GM21528 (cell line): ENCODE results near the gene LUZP4.
"Not testable (repeated sequence)": the region's sequence is repeated elsewhere in the genome, so short reads cannot be mapped to it uniquely, and the experiment has no call there.

Experiments used
- ATAC-seq: cut with Tn5 transposase; IDR thresholded peaks from one replicate; pipeline ENCODE4 v1.9.1; 2021; ENCODE audit warnings: mild to moderate bottlenecking, moderate library complexity; ENCODE audit not compliant: unreplicated experiment, low FRiP score

LUZP4 gene

DNA sequence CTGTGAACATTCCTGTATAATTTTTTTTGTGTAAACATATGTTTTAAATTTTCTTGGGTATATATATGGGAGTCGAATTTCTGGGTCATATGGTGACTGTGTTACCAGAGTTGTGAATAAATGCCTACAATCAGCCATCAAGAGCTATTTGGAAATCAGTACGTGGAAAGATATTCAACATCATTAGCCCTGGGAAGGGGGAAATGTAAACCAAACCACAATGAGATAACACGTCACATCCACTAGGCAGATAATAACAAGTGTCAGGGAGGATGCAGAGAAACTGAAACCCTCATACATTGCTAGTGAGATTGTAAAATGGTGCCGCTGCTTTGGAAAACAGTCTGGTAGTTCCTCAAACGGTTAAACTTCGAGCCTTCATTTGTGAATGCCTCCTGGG, 43.9 kb downstream of the LUZP4 start:
- ATAC-seq = no peak

DNA sequence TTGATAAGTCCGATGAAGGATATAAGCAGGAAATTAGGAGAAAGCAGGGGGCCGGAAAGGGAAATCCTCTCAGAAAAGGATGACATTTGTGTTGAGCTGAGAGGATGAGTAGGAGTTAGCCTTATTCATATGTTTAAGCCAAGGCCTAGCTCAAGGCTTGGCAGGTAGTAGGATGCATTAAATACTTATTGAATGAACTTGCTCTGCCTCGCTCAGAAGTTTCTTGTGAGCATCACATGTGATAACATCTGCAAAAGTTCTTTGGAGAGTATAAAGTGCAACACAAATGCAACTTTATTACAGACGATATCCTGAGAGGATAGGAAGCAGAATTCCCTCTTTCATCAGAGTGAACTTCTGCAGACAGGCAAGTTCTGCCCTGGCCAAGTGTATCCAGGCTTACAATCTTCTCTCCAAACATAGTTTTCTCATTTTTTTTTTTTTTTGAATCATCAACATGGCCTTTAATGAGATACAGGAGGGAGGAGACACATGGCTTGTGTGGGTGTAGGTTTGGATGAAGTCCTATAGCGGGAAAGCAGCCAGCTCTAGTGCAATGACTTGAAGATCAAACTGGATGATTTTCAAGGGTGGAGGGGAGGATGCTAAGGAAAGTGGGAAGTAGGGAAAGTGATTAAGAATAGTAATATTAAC, 48.1 kb downstream of the LUZP4 start:
- ATAC-seq = no peak

DNA sequence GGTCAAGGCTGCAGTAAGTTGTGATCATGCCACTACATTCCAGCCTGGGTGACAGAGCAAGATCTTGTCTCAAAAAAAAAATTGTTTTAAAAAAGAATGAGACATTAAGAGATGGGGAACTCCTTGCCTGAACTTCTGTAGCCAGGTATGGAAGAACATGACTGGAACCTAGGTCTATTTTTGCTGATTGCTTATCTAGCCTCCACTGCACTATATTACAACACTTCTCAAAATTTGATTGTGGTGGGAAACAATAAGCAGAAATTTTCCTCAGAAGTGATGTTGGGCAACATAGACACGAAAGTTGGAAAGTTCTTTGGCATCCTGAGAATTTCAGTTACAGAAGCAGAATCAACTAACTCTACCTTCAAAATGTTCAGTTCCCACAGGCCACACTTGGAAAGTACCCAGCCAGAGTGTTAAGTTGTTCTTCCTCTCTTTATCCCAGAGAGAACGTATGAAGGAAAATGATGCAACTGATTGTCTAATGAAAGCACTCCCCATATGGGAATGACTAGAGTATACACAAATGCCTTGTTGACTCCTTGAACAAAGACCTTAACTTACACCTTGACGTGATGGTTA, 50.0 kb downstream of the LUZP4 start:
- no peak for ATAC-seq

DNA sequence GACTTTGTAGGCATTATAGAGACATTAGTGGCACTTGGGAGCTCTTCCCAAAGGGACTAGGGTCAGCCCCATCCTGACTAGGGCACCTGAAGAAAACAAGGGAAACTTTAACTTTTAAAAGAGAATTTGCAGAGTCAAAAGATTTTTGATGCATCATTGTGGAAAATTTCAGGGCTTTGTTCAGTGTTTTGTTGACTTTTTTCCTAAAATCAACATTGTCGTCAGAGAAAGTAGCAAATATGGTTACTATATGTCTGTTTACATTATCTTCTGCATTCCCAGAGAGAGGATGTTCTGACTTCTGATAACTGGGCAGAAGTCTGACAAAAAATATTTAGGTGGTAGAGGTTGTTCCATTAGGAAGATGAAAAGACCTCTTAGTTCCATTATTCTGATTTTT, 51.9 kb downstream of the LUZP4 start:
- ATAC-seq = no peak

DNA sequence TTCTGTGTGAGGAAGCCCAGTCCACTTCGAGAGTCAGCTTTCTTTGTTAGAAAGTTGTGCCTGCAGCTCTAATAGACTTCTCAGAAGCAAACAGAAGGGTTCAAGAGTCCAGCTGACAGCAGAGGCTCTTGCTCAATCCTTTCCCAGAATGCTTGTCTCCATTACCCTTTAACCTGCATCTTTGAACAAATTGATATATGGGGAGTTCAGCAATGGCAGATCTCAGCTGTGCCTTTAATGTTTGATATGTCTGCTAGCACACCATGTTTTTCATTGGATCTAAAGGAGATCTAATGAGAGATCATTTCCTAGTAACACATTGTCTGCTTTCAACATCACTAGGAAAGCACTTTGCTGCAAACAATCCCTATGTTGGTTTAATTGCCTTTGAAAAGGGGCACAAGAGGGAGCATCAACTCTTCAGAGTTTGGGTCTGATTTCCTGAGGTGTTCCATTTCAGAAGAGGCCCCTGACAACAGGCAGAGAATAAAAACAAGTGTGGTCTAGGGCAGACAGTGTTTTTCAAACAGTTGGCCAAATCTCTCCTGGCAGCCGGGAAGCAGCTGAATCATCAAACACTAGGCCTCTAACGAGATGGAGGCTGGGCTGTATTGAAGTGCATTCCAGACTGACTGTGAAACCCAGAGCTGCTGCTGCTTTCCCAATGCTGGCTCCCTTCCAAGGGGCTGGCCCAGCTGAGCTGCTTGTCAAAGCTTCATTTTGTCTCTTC, 55.5 kb downstream of the LUZP4 start:
- no peak for ATAC-seq

DNA sequence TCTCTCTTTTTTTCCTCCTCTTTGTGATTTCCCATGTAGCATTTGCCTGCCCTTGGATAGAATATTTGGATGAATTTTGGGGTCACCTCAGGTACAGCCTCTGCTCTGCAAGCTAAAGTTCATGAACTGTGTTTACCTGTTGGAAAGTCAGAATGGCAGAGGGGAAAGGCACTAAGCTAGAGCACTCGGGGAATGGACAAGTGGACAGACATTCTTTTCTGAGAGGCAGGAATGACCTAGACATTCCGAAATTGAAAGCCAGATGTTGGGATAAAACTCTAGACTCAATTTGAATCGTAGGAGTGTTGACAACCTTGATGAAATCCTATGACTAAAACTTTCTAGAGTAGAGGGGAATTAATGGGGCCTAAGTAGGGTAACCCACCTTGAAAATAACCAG, 56.1 kb downstream of the LUZP4 start:
- ATAC-seq = no peak

DNA sequence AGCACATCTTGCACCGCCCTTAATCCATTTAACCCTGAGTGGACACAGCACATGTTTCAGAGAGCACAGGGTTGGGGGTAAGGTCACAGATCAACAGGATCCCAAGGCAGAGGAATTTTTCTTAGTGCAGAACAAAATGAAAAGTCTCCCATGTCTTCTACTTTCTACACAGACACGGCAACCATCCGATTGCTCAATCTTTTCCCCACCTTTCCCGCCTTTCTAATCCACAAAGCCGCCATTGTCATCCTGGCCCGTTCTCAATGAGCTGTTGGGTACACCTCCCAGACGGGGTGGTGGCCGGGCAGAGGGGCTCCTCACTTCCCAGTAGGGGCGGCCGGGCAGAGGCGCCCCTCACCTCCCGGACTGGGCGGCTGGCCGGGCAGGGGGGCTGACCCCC, 57.2 kb downstream of the LUZP4 start:
- not testable (repeated sequence) for ATAC-seq

DNA sequence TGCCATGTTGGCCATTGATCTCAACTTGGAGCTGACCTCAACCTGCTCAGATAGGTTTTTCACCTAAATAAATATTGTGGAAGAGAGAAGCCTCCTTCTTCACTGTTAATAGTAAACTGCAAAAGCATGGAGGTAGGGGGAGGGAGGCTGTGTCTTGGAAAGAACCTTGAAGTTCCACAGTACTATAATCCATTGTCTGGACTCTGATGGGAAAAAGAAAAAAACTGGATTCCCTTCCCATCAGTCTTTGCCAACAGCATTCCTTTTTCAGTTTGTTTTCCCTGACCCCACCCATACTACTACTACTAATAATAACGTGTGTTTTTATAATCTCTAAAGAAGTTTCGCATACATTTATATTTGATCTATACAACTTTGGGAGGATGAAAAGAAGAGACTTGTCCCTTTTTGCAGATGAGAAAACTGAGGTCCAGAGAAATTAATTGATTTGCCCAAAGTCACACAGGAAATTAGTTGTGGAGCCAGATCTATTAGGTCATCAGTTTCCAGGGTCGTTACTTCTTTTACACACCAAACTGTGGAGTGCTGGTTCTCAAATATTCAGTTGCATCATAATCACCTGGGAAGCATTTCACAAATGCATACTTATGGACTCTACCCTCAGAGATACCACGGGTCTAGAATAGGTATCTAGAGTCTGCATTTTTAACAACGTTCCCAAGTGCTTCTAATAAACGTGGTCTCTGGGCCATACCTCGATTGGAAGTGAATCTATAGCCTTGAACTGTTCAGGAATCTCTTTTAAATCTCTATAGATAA, 59.1 kb downstream of the LUZP4 start:
- no peak for ATAC-seq

DNA sequence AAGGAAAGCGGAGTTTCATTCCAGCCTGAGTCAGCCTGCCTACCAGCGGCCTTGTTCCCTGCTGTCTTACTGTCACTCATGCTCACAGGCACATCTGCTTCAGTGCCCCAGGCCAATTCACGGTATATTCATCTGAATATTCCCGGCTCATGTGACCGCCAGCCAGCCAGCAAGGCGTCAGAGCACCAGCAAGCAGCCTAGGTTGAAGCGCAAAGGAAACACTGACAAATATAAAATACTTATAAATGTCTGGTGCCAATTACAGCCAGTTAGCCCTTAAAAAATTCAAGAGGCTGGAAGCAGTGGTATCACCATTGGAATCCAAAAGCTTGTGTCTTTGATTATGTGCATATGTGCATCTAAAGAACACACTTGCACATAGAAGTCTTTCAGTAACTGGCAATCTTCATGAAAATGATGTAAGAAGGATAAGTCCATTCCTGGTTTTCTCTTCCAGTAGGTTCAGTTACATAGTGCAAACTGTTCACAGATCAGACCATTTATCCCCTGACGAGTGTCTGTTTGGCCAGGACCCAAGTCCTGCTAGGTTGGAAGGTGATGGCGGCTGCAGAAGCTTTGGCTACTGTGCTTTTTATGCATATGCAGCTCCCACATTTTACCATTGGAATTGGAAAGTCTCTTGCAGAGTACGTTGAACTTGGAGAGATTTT, 61.3 kb downstream of the LUZP4 start:
- ATAC-seq = no peak

DNA sequence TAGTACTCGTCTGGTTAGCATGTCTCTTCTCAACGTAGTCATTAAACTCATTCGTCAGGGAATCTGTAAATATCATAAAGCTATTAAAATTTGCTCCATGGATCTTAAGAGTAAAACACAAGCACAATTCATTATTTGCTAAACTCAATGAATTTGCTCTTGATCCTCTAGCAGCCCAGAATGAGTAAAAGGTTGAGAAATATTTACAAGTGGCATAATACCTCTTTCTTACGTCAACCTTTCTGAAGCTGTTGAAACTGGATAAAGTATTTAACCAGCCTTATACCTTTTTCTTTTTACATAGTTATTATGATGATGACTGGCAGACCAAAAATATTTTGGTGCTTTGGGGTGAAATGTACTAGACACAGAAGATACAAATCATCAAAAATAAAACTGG, 66.9 kb downstream of the LUZP4 start:
- no peak for ATAC-seq
